Measurements from ENCODE around the gene NOTUM. TPM values are rescaled to one million over a fixed set of nuclear protein-coding genes. Genes with fewer than 3 reads are reported as not detected.

NOTUM gene
- total RNA-seq, 4 donors from 2014 or later = 0.40 TPM; not detected in 3

GRCh38 chr17:82004517-82005455 lies 43.8 kb upstream of the NOTUM start:
- Histone ChIP-seq H3K4me3 (replicated peaks in 1 of 3) (no peak overlapping the region), H3K36me3 (no peaks in the 10 kb centered on the region), H3K27me3 (no peaks in the 10 kb centered on the region), H3K4me1 (peaks cover under 1 to 15% of the 10 kb centered on the region in 2 donors), H3K9me3 (no peaks in the 10 kb centered on the region), H3K27ac (no peak overlapping the region)
- TF ChIP-seq CTCF (IDR thresholded peaks at IDR 0.05) (no peak), POLR2A (IDR thresholded peaks at IDR 0.05) (no peak)
- 87 to 95% methylated on average over 14 to 32 of the region's 41 CpGs for WGBS, 2 donors
- intact Hi-C loops (cut with DNase I) = no loop called here
- DNase-seq = no peak

GRCh38 chr17:82003411-82004381 lies 42.7 kb upstream of the NOTUM start:
- H3K27me3 ChIP-seq = no peaks in the 10 kb centered on the region
- no peak for DNase-seq
- H3K4me3 ChIP-seq (replicated peaks in 1 of 3) = no peak overlapping the region
- intact Hi-C loops (cut with DNase I) = no loop called here
- H3K4me1 ChIP-seq = peaks cover 10 to 25% of the 10 kb centered on the region in 2 donors
- no peaks in the 10 kb centered on the region for H3K9me3 ChIP-seq
- 73 to 81% methylated on average over 40 to 49 of the region's 53 CpGs for WGBS, 2 donors
- no peaks in the 10 kb centered on the region for H3K36me3 ChIP-seq
- TF ChIP-seq CTCF (IDR thresholded peaks at IDR 0.05) (no peak), POLR2A (IDR thresholded peaks at IDR 0.05) (no peak)
- no peak overlapping the region for H3K27ac ChIP-seq

GRCh38 chr17:82001571-82002056 lies 40.6 kb upstream of the NOTUM start:
- Histone ChIP-seq H3K36me3 (no peaks in the 10 kb centered on the region), H3K27me3 (no peaks in the 10 kb centered on the region), H3K9me3 (no peaks in the 10 kb centered on the region), H3K27ac (no peak overlapping the region), H3K4me1 (peaks cover 10 to 37% of the 10 kb centered on the region in 2 donors), H3K4me3 (replicated peaks in 1 of 3) (no peak overlapping the region)
- WGBS, 2 donors = 81 to 86% methylated on average over 14 of the region's 17 CpGs
- intact Hi-C loops (cut with DNase I) = no loop called here
- no peak for TF ChIP-seq CTCF (IDR thresholded peaks at IDR 0.05)
- TF ChIP-seq POLR2A (IDR thresholded peaks at IDR 0.05) = no peak
- no peak for DNase-seq

- H3K4me3 ChIP-seq (replicated peaks in 1 of 3) = no peak overlapping the region
- no peaks in the 10 kb centered on the region for H3K36me3 ChIP-seq
- H3K9me3 ChIP-seq = no peaks in the 10 kb centered on the region
- DNase-seq = no peak
- intact Hi-C loops (cut with DNase I) = no loop called here
- WGBS, 2 donors = 84 to 94% methylated on average over 8 to 16 of the region's 32 CpGs
- no peaks in the 10 kb centered on the region for H3K27me3 ChIP-seq
- TF ChIP-seq POLR2A (IDR thresholded peaks at IDR 0.05) (no peak), CTCF (IDR thresholded peaks at IDR 0.05) (no peak)
- H3K27ac ChIP-seq = no peak overlapping the region
- H3K4me1 ChIP-seq = peaks cover 10 to 37% of the 10 kb centered on the region in 2 donors
Observed at GRCh38 chr17:82000803-82001570, 40.0 kb upstream of the NOTUM start.

All from thyroid gland (tissue), 4 donors.